Activated CD8-positive, alpha-beta memory T cell treated with anti-CD3 and anti-CD28 coated beads for 36 hours (primary cell): ENCODE measurements around the gene ZNF470. TPM values are rescaled to one million over a fixed set of nuclear protein-coding genes. Genes with fewer than 3 reads are reported as not detected.

ENCODE experiments used
- CTCF ChIA-PET: fragments of 350-600 bp; sonication (Branson Sonifier 250); formaldehyde crosslinking; loops from one replicate; lab custom pipeline; 2021; ENCODE audit warnings: antibody characterized with exemption; lab: Charles Lee
- POLR2A ChIA-PET: fragments of 350-600 bp; sonication (Branson Sonifier 250); formaldehyde crosslinking; loops from one replicate; lab custom pipeline; 2021; ENCODE audit warnings: antibody characterized with exemption; lab: Charles Lee
- total RNA-seq, 2 experiments: library from RNA; stranded (reverse); gene quantifications; one replicate each; pipeline ENCODE4 v1.2.3, GENCODE V29; 2021

ZNF470 gene
- total RNA-seq, 2 experiments from 2014 or later, result 2.6 to 2.9 TPM

DNA sequence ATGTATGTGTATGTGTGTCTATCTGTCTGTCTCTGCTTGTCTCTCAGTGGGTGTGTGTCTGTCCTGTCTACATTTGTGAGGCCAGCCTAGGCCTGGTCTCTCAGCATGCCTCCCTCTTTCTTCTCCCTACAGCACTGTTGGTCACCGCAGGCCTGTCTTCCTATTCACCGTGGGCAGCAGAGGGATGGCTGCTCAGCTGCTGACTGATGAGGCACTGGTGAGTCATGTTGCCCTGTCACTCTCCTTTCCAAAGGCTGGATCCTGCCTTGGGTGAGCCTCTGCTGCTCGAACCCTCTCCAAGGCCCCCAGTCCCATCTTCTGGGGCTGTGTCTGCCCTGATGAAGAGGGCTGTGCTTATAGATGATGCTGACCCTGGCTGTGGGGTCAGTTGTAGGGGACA, 34.1 kb downstream of the ZNF470 start:
- CTCF ChIA-PET, result no interaction called here
- POLR2A ChIA-PET, result no interaction called here

DNA sequence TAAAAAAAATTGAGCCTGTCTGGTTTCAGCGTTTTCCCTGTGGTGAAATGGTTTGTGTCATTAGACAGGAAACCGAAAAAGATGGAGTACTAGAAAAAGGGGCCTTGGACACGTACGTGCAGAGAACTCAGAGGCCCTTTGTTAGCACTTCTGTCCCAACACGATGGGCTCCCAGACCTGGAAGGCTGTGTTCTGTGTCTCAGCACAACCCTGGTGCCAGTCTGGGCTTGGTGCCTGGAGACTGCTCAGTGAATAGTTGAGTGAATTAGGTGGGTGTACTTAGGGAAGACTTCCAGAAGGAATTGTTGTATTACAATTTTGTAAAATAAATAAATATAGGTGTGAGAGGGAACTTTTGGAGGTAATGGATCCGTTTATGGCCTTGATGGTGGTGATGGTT, 36.6 kb downstream of the ZNF470 start:
- POLR2A ChIA-PET, result no interaction called here
- CTCF ChIA-PET, result no interaction called here

DNA sequence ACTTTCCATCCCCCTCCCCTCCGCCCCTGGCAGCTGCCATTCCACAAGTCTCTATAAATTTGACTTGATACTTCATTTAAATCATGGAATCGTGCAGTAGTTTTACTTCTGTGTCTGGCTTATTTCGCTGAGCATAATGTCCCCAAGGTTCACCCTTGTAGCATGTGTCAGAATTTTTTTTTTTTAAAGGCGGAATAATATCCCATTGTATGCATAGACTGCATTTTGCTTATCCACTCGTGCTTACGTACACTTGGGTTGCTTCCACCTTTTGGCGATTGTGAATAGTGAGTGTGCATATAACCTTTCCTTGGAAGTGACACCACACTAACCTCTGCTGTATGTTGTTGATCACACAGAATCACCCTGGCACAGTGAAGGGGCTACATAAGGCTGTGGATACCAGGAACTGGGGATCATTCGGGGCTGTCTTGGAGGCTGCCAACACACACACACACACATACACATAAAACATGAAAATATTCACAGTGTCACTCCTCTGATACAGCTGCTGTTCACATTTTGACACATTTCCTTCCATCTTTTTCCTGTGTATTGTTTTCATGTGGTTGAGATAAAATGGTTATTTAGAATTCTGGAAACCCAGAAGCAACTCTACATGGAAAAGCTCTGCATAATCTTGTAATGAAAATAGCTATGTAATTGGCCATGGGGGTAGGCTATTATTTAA, 41.2 kb downstream of the ZNF470 start:
- ChIA-PET CTCF (no interaction called here), POLR2A (no interaction called here)

DNA sequence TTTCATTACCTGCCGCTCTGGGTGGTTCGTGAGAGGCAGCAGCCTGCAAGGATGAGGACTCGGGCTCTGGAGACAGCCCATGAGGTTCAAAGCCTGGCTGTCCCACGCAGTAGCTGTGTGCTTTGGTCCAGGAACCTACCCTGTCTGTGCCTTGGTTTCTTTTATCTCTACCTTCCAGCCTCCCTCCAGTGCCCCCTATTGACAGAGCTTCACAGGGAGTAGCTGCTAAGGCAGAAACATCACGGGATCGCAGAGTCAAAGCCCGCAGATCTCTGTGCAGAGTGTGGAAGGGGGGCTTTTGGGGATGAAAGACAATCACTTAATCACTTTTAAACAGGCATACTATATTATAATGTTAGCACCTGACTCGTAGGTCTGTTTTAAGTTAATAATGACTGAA, 44.0 kb downstream of the ZNF470 start:
- POLR2A ChIA-PET, result no interaction called here
- CTCF ChIA-PET, result no interaction called here

DNA sequence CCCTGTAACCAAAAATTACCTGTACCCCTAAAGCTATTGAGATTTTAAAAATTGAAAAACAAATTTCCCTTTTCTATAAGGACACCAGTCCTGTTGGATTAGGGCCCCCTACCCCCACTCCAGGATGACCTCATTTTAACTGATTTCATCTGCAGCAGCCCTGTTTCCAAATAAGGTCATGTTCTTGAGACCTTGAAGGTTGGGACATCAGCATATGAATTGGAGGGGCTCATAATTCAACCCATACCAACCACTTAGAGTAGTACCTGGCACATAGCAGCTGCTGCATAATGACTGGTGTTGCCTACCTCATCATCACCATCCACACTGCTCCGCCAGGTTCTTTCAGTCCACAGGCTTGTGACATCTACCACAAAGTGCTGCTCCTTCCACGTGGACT, 45.5 kb downstream of the ZNF470 start:
- CTCF ChIA-PET, result no interaction called here
- POLR2A ChIA-PET, result no interaction called here

DNA sequence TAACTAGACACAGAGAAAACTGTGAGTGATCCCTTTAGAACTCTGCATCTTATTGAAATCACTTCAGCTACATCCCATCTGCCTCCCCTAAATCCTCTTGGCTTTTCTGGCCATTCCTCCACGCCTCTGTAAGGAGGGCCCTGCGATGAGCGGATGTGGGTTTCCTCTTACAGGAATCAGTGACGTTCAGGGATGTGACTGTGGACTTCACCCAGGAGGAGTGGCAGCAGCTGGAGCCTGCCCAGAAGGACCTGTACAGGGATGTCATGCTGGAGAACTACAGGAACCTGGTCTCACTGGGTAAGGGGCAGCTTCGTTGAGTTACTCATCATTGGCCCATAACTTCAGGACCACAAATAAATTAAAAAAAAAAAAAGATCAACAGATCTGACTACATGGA, 46.4 kb downstream of the ZNF470 start:
- ChIA-PET CTCF (interaction anchor here (0.8 kb wide), 1 partner anchor 114 kb away, joined by 3 read pairs; no protein-coding TSS in a partner anchor), POLR2A (no interaction called here)

DNA sequence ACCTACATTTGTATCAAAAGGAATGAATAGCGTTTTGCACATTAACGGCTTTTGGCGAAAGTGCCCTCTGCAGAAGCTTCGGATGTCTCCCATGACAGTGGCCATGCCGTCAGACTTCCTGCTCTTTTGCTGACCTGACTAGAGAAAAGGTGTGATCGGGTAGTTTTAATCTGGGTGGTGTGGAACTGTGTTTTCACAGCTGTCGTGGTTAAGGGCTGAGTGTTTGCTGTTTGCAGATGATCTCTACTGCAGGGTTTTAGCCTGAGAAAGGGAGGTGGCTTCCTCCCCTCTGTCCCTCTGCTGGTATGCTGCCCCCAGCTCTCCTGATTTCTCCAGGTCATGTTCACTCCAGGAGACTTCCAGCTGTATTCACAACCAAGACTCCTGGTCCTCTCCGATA, 50.3 kb downstream of the ZNF470 start:
- CTCF ChIA-PET, result interaction anchor here (0.6 kb wide), 1 partner anchor 311 kb away, joined by 3 read pairs; no protein-coding TSS in a partner anchor
- POLR2A ChIA-PET, result no interaction called here

DNA sequence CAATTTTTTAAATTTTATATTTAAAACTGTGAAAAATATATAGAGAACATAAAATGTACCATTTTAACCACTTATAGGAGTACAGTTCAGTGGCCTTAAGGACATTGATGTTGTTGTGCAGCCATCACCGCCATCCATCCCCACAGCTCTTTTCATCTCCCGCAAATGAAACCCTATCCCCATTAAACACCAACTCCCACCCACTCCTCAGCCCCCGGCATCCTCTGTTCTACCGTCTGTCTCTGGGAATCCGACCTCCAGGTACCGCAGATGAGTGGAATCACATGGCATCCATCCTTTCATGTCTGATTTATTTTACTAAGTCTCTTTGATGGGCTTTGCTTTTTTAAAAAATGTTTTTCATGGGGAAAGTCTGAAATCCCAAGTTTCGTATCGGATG, 51.9 kb downstream of the ZNF470 start:
- ChIA-PET POLR2A (no interaction called here), CTCF (no interaction called here)

DNA sequence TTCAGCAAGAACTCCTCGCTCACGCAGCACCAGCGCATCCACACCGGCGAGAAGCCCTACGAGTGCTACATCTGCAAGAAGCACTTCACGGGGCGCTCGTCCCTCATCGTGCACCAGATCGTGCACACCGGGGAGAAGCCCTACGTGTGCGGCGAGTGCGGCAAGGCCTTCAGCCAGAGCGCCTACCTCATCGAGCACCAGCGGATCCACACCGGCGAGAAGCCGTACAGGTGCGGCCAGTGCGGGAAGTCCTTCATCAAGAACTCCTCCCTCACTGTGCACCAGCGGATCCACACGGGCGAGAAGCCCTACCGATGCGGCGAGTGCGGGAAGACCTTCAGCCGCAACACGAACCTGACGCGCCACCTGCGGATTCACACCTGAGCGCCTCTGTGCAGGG, 55.1 kb downstream of the ZNF470 start:
- CTCF ChIA-PET, result no interaction called here
- POLR2A ChIA-PET, result no interaction called here

DNA sequence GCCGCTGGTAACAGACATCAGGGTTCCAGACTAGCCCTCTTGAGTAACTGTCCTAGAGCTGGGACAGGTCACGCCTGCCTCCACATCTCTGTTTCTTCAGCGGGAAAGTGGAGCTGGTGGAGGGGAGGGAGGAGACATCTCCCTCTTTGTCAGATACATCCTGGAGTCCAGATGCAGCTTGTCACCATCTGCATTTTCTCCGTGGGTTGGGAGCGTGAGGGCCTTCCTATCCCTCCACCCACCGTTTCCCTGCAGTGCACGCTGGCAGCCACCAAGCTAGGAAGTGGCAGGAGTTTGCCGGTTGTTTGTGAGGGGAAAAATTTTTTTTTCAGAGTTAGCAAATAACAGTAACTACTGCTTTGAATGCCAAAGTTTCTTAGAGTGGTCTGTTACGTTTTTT, 55.7 kb downstream of the ZNF470 start:
- ChIA-PET POLR2A (no interaction called here), CTCF (no interaction called here)

DNA sequence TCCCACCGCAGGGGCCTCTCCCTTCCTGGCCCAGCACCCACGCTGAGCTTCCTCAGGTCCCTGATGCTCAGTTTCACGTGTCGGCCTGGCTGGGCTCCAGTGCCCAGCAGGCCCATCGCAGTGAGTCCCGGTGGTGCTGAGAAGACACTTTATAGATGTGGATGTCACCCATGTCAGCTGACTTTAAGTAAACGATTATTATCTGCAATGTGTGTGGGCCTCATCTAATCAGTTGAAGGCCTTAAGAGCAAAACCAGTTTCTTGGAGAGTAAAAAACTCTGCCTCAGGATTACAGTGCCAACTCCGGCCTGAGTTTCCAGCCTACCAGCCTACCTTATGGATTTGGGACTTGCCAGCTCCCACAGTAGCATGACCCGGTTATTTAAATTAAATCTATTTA, 58.4 kb downstream of the ZNF470 start:
- ChIA-PET CTCF (no interaction called here), POLR2A (no interaction called here)

DNA sequence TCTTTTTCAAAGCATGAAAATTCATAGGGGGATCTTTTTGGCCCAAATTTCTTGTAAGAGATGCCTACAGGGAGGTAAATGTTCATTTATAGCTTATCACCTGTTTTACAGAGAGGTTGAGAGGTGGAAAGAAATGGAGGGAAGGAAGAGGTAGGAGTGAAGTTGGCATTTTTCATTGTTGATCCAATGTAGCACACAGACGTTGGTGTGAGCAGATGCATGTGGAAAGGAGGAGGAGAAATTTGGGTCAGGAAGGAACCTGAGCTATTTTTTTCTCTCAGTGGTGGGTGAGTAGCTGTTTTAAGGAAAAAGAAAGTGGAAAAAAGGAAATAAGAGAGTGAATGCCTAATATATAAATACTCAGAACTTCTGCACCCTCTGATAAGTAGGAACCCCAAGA, 65.8 kb downstream of the ZNF470 start:
- ChIA-PET POLR2A (no interaction called here), CTCF (no interaction called here)

DNA sequence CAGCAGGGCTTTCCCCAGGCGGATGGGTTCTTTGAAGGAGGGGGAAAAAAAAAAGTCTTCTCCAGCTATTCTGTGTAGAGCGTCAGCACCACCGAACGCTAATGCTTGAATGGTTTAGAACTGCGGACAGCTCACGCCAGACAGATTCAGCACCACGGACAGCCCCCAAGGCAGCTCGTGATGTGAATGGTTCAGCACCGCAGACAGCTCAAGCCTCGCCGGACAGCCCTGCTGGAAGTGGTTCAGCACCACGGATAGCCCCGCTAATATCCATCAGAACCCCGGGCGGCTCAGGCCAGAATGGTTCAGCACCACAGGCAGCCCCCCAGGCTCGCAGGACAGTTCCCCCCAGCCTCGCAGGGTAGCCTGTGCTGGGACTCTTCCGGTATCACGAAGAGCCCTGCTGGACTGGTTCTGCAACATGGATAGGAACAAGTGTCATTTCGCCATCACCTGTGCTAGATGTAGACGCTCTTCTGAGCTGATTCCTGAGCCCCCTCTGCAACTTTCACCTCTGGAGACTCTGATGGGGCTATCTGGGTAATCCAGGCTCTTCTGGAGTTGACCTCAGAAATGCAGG, 70.8 kb downstream of the ZNF470 start:
- POLR2A ChIA-PET, result no interaction called here
- CTCF ChIA-PET, result no interaction called here

Other genes with a start within 250 kb of the ZNF470 start
- 1 to 10 TPM; 2.1 to 2.9 TPM for gene ZNF582, start 173.9 kb upstream of the ZNF470 start, total RNA-seq
- 1 to 10 TPM; 3.7 to 3.9 TPM for gene ZNF583, start 163.1 kb upstream of the ZNF470 start, total RNA-seq
- gene ZNF667, start 90.1 kb upstream of the ZNF470 start, total RNA-seq, result under 1 TPM; 0.50 to 0.78 TPM
- gene ZNF471, start 59.6 kb upstream of the ZNF470 start, total RNA-seq, result under 1 TPM; 0.40 to 0.78 TPM
- 1 to 10 TPM; 2.5 to 2.9 TPM for gene ZFP28, start 28.5 kb upstream of the ZNF470 start, total RNA-seq
- 1 to 10 TPM; 6.7 to 6.9 TPM for gene ZNF71, start 27.8 kb downstream of the ZNF470 start, total RNA-seq
- not detected for gene SMIM17, start 75.7 kb downstream of the ZNF470 start, total RNA-seq
- 1 to 10 TPM; 3.0 to 4.2 TPM for gene ZNF835, start 104.3 kb downstream of the ZNF470 start, total RNA-seq